Measurements from ENCODE around the gene AMZ1. TPM values are rescaled to one million over a fixed set of nuclear protein-coding genes. Genes with fewer than 3 reads are reported as not detected.
"Not testable (repeated sequence)": the region's sequence is repeated elsewhere in the genome, so short reads cannot be mapped to it uniquely, and the experiment has no call there.

AMZ1 gene
- total RNA-seq, 1 experiment from 2014 or later, result 0.29 TPM

- not testable (repeated sequence) for DNase-seq (ENCODE audit: low read depth)
Measured at GRCh38 chr7:2727206-2727605, 39.2 kb downstream of the AMZ1 start.

DNA sequence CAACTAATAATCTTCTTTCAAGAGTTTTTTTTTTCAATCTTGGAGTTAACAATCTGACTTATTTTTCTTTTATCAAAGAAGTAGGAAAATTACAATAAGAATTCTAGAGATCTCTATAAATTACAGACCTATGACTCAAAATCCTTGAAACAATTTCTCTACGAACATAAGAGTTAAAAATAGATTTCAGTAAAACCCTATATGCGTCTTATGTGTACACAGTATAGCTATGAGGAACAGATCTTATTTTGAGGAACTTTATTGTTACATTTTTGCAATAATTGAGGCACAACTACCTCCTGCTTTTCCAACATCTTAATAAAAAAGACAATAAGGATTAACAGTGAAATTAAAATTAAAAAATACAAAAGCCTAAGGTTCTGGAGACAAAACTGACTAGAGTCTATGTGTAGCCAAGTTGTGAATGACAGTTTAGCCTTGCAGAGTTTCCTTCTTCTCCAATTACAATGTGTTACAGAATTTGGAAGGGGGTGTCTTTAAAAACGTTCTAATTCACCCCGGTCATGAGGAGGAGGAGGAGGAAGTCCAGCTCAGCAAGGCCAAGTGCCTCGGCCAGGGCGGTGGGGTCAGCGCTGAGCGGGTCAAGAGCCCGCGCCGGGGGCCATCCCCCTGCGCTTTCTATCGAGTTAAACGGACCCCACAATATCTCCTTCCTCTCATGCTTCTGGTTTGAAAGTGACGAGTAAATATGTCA is 40.5 kb downstream of the AMZ1 start:
- DNase-seq (ENCODE audit: low read depth), result no peak

- no peak for DNase-seq (ENCODE audit: low read depth)
Measured at GRCh38 chr7:2729031-2729892, 41.3 kb downstream of the AMZ1 start.

- DNase-seq (ENCODE audit: low read depth), result no peak
Measured at GRCh38 chr7:2729893-2730716, 42.1 kb downstream of the AMZ1 start.

DNA sequence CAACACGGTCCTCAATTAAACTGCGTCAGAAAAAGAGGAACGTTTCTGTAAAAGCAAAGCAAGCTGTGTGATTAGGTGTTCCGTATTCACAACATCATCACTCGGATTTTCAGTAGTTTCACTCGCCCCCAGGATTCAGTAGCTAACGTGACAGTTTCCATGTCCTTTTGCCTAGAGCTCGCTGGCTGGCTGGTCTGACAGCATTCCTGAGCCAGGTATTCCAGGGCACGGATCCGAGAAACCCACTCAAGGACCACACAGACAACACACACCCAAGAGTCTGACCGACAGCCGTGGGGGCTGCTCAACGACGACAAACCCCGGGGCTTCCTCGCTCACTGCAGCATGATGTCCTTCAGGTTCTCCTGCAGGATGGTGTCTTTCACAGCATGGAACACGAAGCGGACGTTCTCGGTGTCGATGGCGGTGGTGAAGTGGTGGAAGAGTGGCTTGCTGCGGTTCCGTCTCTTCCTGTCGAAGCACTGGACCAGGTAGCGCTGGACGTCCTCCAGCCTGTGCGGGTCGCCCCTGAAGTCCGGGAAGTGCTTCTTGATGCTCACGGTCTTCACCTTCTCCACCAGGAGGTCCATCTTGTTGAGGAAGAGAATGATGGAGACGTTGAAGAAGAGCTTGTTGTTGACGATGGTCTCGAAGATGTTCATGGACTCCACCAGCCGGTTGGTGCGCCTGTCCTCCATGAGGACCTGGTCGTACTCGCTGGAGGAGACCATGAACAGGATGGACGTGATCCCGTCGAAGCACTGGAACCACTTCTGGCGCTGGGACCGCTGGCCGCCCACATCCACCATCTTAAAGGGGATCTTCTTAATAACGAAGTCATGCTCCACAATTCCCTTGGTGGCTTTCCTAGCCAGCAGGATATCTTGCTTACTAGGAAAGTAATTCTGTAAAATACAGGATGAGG is 43.1 kb downstream of the AMZ1 start:
- DNase-seq (ENCODE audit: low read depth), result no peak

GRCh38 chr7:2732388-2732787 is 44.4 kb downstream of the AMZ1 start:
- DNase-seq (ENCODE audit: low read depth), result no peak

- peak; percentile 25 for DNase-seq (ENCODE audit: low read depth)
Measured at GRCh38 chr7:2732959-2733584, 45.1 kb downstream of the AMZ1 start.

DNA sequence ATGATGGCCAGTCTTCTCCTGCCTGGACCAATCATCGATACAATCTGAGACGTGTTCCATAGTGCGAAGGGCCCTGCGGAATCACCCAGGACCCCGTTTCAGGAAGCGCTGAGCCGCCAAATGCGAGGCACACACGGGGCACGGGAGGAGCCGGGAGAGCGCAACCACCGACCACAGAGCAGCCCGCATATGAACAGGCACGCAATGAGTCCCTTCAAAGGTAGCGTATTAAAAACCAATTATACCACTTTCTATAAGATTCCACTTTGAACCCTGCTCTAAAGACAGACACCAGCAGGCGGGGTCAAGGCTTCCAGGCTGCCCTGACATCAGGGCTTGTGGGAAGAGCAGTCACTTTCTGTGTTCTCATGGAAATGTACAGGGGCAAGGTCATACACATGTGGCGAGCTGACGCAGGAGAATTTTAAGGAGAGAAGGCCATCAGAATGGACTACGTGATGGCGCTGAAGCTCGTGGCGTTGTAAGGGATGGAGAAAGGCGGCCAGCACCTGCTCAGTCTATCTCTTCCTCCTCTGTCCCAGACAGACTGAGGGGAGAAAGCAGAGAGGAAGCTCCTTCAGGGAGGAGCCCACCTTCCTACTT is 46.2 kb downstream of the AMZ1 start:
- DNase-seq (ENCODE audit: low read depth), result no peak

- DNase-seq (ENCODE audit: low read depth), result no peak
Measured at GRCh38 chr7:2734751-2735571, 47.0 kb downstream of the AMZ1 start.

- DNase-seq (ENCODE audit: low read depth), result no peak
Measured at GRCh38 chr7:2735744-2736143, 47.7 kb downstream of the AMZ1 start.

- DNase-seq (ENCODE audit: low read depth), result no peak
Measured at GRCh38 chr7:2736411-2736914, 48.5 kb downstream of the AMZ1 start.

DNA sequence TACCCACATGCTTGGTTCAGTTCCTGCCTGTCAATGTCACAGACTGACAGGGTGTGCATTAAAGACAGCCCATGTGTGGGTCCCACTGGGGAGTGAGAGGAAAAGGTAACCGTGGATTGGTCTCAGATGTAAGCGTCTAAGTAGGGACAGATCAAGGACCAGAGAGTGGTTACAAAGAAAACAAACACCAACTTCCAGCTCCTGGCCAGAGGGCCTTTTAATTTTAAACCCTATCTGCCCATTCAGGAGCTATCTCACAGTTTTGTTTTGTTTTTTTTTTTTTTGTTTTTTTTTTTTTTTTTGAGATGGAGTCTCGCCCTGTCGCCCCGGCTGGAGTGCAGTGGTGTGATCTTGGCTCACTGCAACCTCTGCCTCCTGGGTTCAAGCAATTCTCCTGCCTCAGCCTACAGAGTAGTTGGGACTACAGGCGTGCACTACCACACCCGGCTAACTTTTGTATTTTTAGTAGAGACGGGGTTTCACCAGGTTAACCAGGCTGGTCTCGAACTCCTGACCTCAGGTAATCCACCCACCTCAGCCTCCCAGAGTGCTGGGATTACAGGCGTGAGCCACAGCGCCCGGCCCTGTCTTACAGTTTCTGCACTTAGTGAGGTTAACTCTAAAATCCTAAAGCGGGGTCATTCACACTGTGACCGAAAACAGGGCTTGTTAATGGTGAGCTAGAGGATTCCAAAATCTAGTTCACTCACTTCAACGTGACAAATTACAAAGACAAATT is 49.2 kb downstream of the AMZ1 start:
- DNase-seq (ENCODE audit: low read depth), result not testable (repeated sequence)

DNA sequence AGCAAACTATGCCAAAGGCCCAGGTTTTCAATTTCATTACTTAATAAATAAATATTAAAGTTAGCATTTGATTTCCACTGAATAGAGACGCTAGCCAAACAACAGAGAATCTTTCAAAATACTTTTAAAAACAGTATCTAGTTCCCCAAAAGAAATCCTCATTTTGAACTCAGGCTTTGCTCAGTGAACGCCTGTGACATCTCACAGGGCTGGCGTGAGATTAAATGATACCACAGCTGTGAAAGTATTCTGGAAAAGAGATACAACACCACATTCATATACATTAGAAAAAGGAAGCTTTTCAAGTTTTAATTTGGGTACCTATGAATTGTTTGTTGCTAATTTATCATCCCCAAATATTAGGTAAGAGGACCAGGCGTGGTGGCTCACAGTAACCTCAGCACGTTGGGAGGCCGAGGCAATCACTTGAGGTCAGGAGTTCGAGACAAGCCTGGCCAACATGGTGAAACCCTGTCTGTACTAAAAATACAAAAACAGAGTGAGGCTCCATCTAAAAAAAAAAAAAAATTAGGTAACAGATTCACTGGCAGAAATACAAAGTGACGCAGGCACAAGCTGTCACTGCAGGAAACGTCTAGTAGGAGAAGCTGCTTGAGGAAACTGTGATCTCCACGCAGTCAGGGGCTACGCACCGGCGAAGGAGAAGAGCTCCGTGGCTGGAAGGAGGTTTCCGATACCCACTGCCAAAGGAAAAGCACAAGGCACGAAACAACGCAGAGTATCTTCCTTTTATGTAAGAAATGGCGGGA is 50.0 kb downstream of the AMZ1 start:
- no peak for DNase-seq (ENCODE audit: low read depth)

GRCh38 chr7:2738766-2739549 is 51.0 kb downstream of the AMZ1 start:
- no peak for DNase-seq (ENCODE audit: low read depth)

- not testable (repeated sequence) for DNase-seq (ENCODE audit: low read depth)
Measured at GRCh38 chr7:2743523-2744185, 55.7 kb downstream of the AMZ1 start.

GRCh38 chr7:2748684-2749083 is 60.7 kb downstream of the AMZ1 start:
- DNase-seq (ENCODE audit: low read depth), result not testable (repeated sequence)

Measured in Daoy (cell line).